Measurements from ENCODE around the gene CNBD2.
"Not testable (repeated sequence)": the region's sequence is repeated elsewhere in the genome, so short reads cannot be mapped to it uniquely, and the experiment has no call there.

CNBD2 gene

GRCh38 chr20:36028106-36028808 lies 59.9 kb downstream of the CNBD2 start:
- Histone ChIP-seq H3K9ac (ENCODE audit: low read depth, low read length) (no peak overlapping the region), H3K27ac (ENCODE audit: low read depth, low read length) (no peak overlapping the region), H3K27me3 (ENCODE audit: insufficient read depth, low read length) (no peaks in the 10 kb centered on the region), H3K9me3 (ENCODE audit: insufficient read depth, low read depth, low read length) (no peaks in the 10 kb centered on the region), H3K36me3 (ENCODE audit: insufficient read depth, low read length) (no peaks in the 10 kb centered on the region), H3K4me1 (ENCODE audit: insufficient read depth, low read length) (no peaks in the 10 kb centered on the region), H3K4me3 (ENCODE audit: low read length) (no peak overlapping the region)
- WGBS: 91% methylated on average over 13 of the region's 13 CpGs

- 89% methylated on average over 8 of the region's 8 CpGs for WGBS
- Histone ChIP-seq H3K9ac (ENCODE audit: low read depth, low read length) (no peak overlapping the region), H3K4me3 (ENCODE audit: low read length) (no peak overlapping the region), H3K27ac (ENCODE audit: low read depth, low read length) (no peak overlapping the region), H3K27me3 (ENCODE audit: insufficient read depth, low read length) (no peaks in the 10 kb centered on the region), H3K9me3 (ENCODE audit: insufficient read depth, low read depth, low read length) (no peaks in the 10 kb centered on the region), H3K4me1 (ENCODE audit: insufficient read depth, low read length) (no peaks in the 10 kb centered on the region), H3K36me3 (ENCODE audit: insufficient read depth, low read length) (no peaks in the 10 kb centered on the region)
Observed at GRCh38 chr20:36030149-36030548, 61.8 kb downstream of the CNBD2 start.

GRCh38 chr20:36031806-36032205 lies 63.4 kb downstream of the CNBD2 start:
- no peaks in the 10 kb centered on the region for H3K36me3 ChIP-seq (ENCODE audit: insufficient read depth, low read length)
- no peaks in the 10 kb centered on the region for H3K9me3 ChIP-seq (ENCODE audit: insufficient read depth, low read depth, low read length)
- H3K4me3 ChIP-seq (ENCODE audit: low read length): no peak overlapping the region
- H3K27ac ChIP-seq (ENCODE audit: low read depth, low read length): no peak overlapping the region
- no peaks in the 10 kb centered on the region for H3K4me1 ChIP-seq (ENCODE audit: insufficient read depth, low read length)
- H3K27me3 ChIP-seq (ENCODE audit: insufficient read depth, low read length): no peaks in the 10 kb centered on the region
- 92% methylated on average over 3 of the region's 3 CpGs for WGBS
- no peak overlapping the region for H3K9ac ChIP-seq (ENCODE audit: low read depth, low read length)

DNA sequence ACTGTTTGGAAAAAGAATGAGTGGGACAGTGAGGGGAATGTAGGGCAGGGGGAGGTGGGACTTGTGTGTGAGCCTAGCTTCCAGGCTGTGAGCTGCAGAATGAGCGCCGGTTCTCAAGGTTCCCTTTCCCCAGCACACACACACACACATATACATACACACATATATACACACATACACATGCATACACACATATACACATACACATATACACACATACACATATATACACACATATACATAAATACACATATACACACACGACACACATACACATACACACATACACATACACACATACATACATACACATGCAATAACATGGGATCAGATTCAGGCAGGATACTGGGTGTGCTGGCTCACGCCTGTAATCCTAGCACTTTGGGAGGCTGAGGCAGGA lies 66.5 kb downstream of the CNBD2 start:
- Histone ChIP-seq H3K9ac (ENCODE audit: low read depth, low read length) (no peak overlapping the region), H3K27me3 (ENCODE audit: insufficient read depth, low read length) (no peaks in the 10 kb centered on the region), H3K4me3 (ENCODE audit: low read length) (no peak overlapping the region), H3K4me1 (ENCODE audit: insufficient read depth, low read length) (no peaks in the 10 kb centered on the region), H3K27ac (ENCODE audit: low read depth, low read length) (no peak overlapping the region), H3K9me3 (ENCODE audit: insufficient read depth, low read depth, low read length) (no peaks in the 10 kb centered on the region), H3K36me3 (ENCODE audit: insufficient read depth, low read length) (no peaks in the 10 kb centered on the region)
- WGBS: 91% methylated on average over 4 of the region's 4 CpGs

DNA sequence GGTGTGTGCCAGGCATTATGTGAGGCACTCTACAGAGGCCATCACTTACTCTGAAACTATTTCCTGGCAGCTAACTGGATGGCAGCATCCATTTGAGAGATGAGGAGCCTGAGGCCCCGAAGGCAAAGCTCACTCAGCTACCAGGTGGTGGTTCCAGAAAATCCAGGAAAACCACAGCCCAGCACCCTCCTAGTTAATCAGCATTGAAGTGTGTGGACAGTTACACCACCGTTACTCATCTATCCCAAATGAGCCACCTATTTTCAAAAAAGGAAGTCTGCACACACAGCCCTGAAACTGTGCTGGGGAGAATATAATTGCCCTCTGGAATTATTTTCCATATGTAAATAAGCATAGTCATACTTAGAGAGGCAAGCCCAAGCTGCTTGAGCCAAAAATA lies 67.4 kb downstream of the CNBD2 start:
- 87% methylated on average over 2 of the region's 2 CpGs for WGBS
- Histone ChIP-seq H3K36me3 (ENCODE audit: insufficient read depth, low read length) (no peaks in the 10 kb centered on the region), H3K9me3 (ENCODE audit: insufficient read depth, low read depth, low read length) (no peaks in the 10 kb centered on the region), H3K4me1 (ENCODE audit: insufficient read depth, low read length) (no peaks in the 10 kb centered on the region), H3K4me3 (ENCODE audit: low read length) (no peak overlapping the region), H3K9ac (ENCODE audit: low read depth, low read length) (no peak overlapping the region), H3K27ac (ENCODE audit: low read depth, low read length) (no peak overlapping the region), H3K27me3 (ENCODE audit: insufficient read depth, low read length) (no peaks in the 10 kb centered on the region)

- WGBS: 84% methylated on average over 3 of the region's 3 CpGs
Observed at GRCh38 chr20:36036688-36037087, 68.3 kb downstream of the CNBD2 start.

DNA sequence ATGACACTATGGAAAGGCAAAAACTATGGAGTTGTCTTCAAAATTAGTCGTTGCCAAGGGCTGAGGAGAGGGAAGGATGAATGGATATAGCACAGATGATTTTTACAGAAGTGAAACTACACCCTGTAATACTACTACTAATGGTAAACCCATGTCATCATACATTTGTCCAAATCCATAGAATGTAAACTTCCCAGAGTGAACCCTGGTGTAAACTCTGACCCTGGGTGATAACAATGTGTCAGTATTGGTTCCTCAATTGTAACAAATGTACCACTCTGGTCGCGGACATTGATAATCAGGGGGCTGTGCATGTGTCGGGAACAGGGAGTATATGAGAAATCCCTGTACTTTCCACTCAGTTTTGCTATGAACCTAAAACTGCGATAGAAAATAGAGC lies 72.2 kb downstream of the CNBD2 start:
- no peaks in the 10 kb centered on the region for H3K27me3 ChIP-seq (ENCODE audit: insufficient read depth, low read length)

More at GRCh38 chr20:36036688-36037087, 68.3 kb downstream of the CNBD2 start:
- Histone ChIP-seq H3K4me1 (ENCODE audit: insufficient read depth, low read length) (no peaks in the 10 kb centered on the region), H3K27me3 (ENCODE audit: insufficient read depth, low read length) (no peaks in the 10 kb centered on the region), H3K27ac (ENCODE audit: low read depth, low read length) (no peak overlapping the region), H3K36me3 (ENCODE audit: insufficient read depth, low read length) (no peaks in the 10 kb centered on the region), H3K9ac (ENCODE audit: low read depth, low read length) (no peak overlapping the region), H3K4me3 (ENCODE audit: low read length) (no peak overlapping the region), H3K9me3 (ENCODE audit: insufficient read depth, low read depth, low read length) (no peaks in the 10 kb centered on the region)

GRCh38 chr20:36043441-36043840 lies 75.1 kb downstream of the CNBD2 start:
- no peak overlapping the region for H3K4me3 ChIP-seq (ENCODE audit: low read length)
- 93% methylated on average over 3 of the region's 3 CpGs for WGBS
- H3K36me3 ChIP-seq (ENCODE audit: insufficient read depth, low read length): peaks cover 6% of the 10 kb centered on the region
- H3K27me3 ChIP-seq (ENCODE audit: insufficient read depth, low read length): no peaks in the 10 kb centered on the region
- no peaks in the 10 kb centered on the region for H3K4me1 ChIP-seq (ENCODE audit: insufficient read depth, low read length)
- H3K9me3 ChIP-seq (ENCODE audit: insufficient read depth, low read depth, low read length): no peaks in the 10 kb centered on the region
- no peak overlapping the region for H3K27ac ChIP-seq (ENCODE audit: low read depth, low read length)
- H3K9ac ChIP-seq (ENCODE audit: low read depth, low read length): no peak overlapping the region

More for the DNA sequence above, 72.2 kb downstream of the CNBD2 start:
- Histone ChIP-seq H3K4me3 (ENCODE audit: low read length) (no peak overlapping the region), H3K27ac (ENCODE audit: low read depth, low read length) (no peak overlapping the region), H3K4me1 (ENCODE audit: insufficient read depth, low read length) (no peaks in the 10 kb centered on the region), H3K36me3 (ENCODE audit: insufficient read depth, low read length) (no peaks in the 10 kb centered on the region), H3K9ac (ENCODE audit: low read depth, low read length) (no peak overlapping the region), H3K9me3 (ENCODE audit: insufficient read depth, low read depth, low read length) (no peaks in the 10 kb centered on the region)
- 95% methylated on average over 5 of the region's 5 CpGs for WGBS

GRCh38 chr20:36043892-36044515 lies 75.6 kb downstream of the CNBD2 start:
- no peaks in the 10 kb centered on the region for H3K4me1 ChIP-seq (ENCODE audit: insufficient read depth, low read length)
- H3K9ac ChIP-seq (ENCODE audit: low read depth, low read length): no peak overlapping the region
- H3K4me3 ChIP-seq (ENCODE audit: low read length): no peak overlapping the region
- H3K27me3 ChIP-seq (ENCODE audit: insufficient read depth, low read length): no peaks in the 10 kb centered on the region
- no peaks in the 10 kb centered on the region for H3K9me3 ChIP-seq (ENCODE audit: insufficient read depth, low read depth, low read length)
- WGBS: 94% methylated on average over 10 of the region's 10 CpGs
- peaks cover 6% of the 10 kb centered on the region for H3K36me3 ChIP-seq (ENCODE audit: insufficient read depth, low read length)
- no peak overlapping the region for H3K27ac ChIP-seq (ENCODE audit: low read depth, low read length)

DNA sequence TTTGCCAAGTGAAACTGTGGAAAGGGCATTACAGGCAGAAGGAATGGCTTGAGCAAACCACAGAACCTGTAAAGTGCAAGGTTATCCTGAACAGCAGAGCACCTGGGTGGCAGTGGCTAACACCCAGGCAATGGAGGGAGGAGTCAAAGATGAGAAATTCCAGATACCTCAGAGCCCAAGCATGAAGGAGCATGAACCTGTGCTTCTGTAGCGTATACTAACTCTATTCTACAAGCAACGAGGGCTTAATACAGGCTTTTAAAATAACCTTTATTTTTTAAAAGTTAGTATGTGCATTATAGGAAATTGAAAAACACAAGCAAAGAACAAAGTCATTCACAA lies 77.0 kb downstream of the CNBD2 start:
- 88% methylated on average over 1 of the region's 2 CpGs for WGBS
- H3K4me1 ChIP-seq (ENCODE audit: insufficient read depth, low read length): no peaks in the 10 kb centered on the region
- H3K27ac ChIP-seq (ENCODE audit: low read depth, low read length): no peak overlapping the region
- H3K9ac ChIP-seq (ENCODE audit: low read depth, low read length): no peak overlapping the region
- no peaks in the 10 kb centered on the region for H3K27me3 ChIP-seq (ENCODE audit: insufficient read depth, low read length)
- no peaks in the 10 kb centered on the region for H3K9me3 ChIP-seq (ENCODE audit: insufficient read depth, low read depth, low read length)
- no peak overlapping the region for H3K4me3 ChIP-seq (ENCODE audit: low read length)
- H3K36me3 ChIP-seq (ENCODE audit: insufficient read depth, low read length): peaks cover 6% of the 10 kb centered on the region

DNA sequence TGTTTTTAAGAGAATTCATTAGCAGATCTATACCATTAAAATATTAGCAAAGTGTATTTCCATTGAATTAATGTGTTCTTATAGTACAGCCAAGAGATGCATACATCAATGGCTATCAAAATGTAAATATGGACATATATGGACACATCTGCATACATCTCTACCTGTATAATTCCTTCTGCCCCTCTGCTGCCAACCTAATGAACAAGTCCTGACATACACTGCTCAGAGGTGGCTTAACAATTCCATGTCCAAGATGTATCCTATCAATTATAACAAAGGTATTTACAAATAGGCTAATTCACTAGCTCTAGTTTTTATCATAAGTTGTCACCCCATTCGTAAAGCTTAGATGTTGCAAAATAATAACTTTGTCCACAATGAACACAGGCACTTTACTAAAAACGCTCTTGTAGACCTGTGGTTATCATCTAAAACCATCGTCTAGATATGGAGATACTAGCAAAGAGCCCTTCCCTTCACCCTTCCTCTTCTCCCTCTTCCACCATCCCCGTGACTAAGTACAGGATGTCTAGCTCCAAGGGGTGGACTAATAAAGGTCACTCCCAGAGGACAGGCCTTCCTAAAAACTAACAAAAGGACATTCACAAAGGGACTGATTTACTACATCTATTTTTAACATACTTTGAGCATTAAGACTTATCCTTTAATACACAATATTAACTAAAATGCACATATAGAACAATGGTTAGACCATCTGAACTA lies 77.8 kb downstream of the CNBD2 start:
- not testable (repeated sequence) for H3K9me3 ChIP-seq (ENCODE audit: insufficient read depth, low read depth, low read length); H3K27me3 ChIP-seq (ENCODE audit: insufficient read depth, low read length); H3K9ac ChIP-seq (ENCODE audit: low read depth, low read length); H3K27ac ChIP-seq (ENCODE audit: low read depth, low read length); H3K4me1 ChIP-seq (ENCODE audit: insufficient read depth, low read length); H3K4me3 ChIP-seq (ENCODE audit: low read length); H3K36me3 ChIP-seq (ENCODE audit: insufficient read depth, low read length)
- 95% methylated on average over 4 of the region's 4 CpGs for WGBS
